CD14-positive monocyte (primary cell): ENCODE measurements around the gene SYT2. TPM values are rescaled to one million over a fixed set of nuclear protein-coding genes. Genes with fewer than 3 reads are reported as not detected.
"Not testable (repeated sequence)": the region's sequence is repeated elsewhere in the genome, so short reads cannot be mapped to it uniquely, and the experiment has no call there.

Experiments used
- DNase-seq, 3 donors: peaks; one replicate each; pipeline ENCODE4 v3.0.0-alpha.2; 2011 to 2022
- H2AFZ ChIP-seq: 2 replicates; pipeline ENCODE4 v1.6.0; 2012; ENCODE audit warnings: mild to moderate bottlenecking, low read depth, low read length, inconsistent platforms; ENCODE audit not compliant: insufficient read depth, poor library complexity, severe bottlenecking
- H3K27ac ChIP-seq, 2 donors: 1 replicate in 1 of 2; 2 replicates in 1 of 2; pipeline ENCODE4 v1.5.1; 2012 to 2013; ENCODE audit warnings: low read length in 2 of 2, control low read depth in 1 of 2, inconsistent platforms in 1 of 2, low read depth in 1 of 2, mild to moderate bottlenecking in 1 of 2
- H3K27me3 ChIP-seq, 2 donors: one replicate each; pipeline versions ENCODE4 v1.6.0 to v1.6.1; 2011 to 2013; ENCODE audit warnings: low read length in 2 of 2; ENCODE audit not compliant: control insufficient read depth in 2 of 2, insufficient read depth in 2 of 2
- H3K36me3 ChIP-seq, 2 donors: replicated peaks in 1 of 2; 1 replicate in 1 of 2; 2 replicates in 1 of 2; pipeline versions ENCODE4 v1.5.1 to v1.6.1; 2012 to 2013; ENCODE audit warnings: low read length in 2 of 2, control low read depth in 1 of 2, inconsistent platforms in 1 of 2, mild to moderate bottlenecking in 1 of 2; ENCODE audit not compliant: insufficient read depth in 2 of 2, control insufficient read depth in 1 of 2
- H3K4me1 ChIP-seq, 2 donors: 1 replicate in 1 of 2; 2 replicates in 1 of 2; pipeline versions ENCODE4 v1.5.1 to v1.6.1; 2012 to 2013; ENCODE audit warnings: low read length in 2 of 2, control low read depth in 1 of 2, inconsistent platforms in 1 of 2, mild to moderate bottlenecking in 1 of 2, moderate library complexity in 1 of 2; ENCODE audit not compliant: insufficient read depth in 2 of 2, control insufficient read depth in 1 of 2
- H3K4me2 ChIP-seq: replicated peaks from 2 replicates; pipeline ENCODE3; 2012; ENCODE audit warnings: low read length, moderate library complexity, mild to moderate bottlenecking; ENCODE audit not compliant: poor library complexity, severe bottlenecking; ENCODE audit errors: extremely low read depth
- H3K4me3 ChIP-seq, 3 experiments: fragments of 200-600 bp in 1 of 3; sonication (generic) in 1 of 3; replicated peaks in 1 of 3; 1 replicate in 2 of 3; 2 replicates in 1 of 3; pipeline ENCODE4 v1.5.1; 2011 to 2013; ENCODE audit warnings: low read length in 3 of 3, mild to moderate bottlenecking in 3 of 3, control low read depth in 2 of 3, low read depth in 2 of 3, inconsistent platforms in 1 of 3, moderate library complexity in 1 of 3
- H3K79me2 ChIP-seq: 2 replicates; pipeline ENCODE4 v1.6.0; 2012; ENCODE audit warnings: mild to moderate bottlenecking, control low read depth, inconsistent platforms, low read length, moderate library complexity; ENCODE audit not compliant: insufficient read depth
- H3K9ac ChIP-seq: 2 replicates; pipeline ENCODE4 v1.6.0; 2017; ENCODE audit warnings: low read length, mild to moderate bottlenecking; ENCODE audit not compliant: insufficient read depth, poor library complexity, severe bottlenecking
- H3K9me3 ChIP-seq, 2 donors: replicated peaks in 1 of 2; 1 replicate in 1 of 2; 2 replicates in 1 of 2; pipeline versions ENCODE4 v1.5.1 to v1.6.1; 2012 to 2013; ENCODE audit warnings: low read length in 2 of 2, control low read depth in 1 of 2; ENCODE audit not compliant: control insufficient read depth in 1 of 2, insufficient read depth in 1 of 2
- H4K20me1 ChIP-seq: 2 replicates; pipeline ENCODE4 v1.6.0; 2012; ENCODE audit warnings: mild to moderate bottlenecking, low read length, control low read depth, moderate library complexity; ENCODE audit not compliant: insufficient read depth
- H3K27ac Mint-ChIP-seq, 7 donors: one replicate each; pipeline ENCODE4 v1.8.0; 2020; ENCODE audit warnings: mild to moderate bottlenecking in 7 of 7, mixed read lengths in 7 of 7, moderate library complexity in 6 of 7, inconsistent platforms in 2 of 7
- H3K27me3 Mint-ChIP-seq, 3 donors: one replicate each; pipeline ENCODE4 v1.8.0; 2021 to 2022; ENCODE audit warnings: low read depth in 3 of 3, mild to moderate bottlenecking in 3 of 3, mixed read lengths in 3 of 3, moderate library complexity in 3 of 3, inconsistent platforms in 1 of 3
- H3K36me3 Mint-ChIP-seq, 2 donors: one replicate each; pipeline ENCODE4 v1.8.0; 2020; ENCODE audit warnings: mixed read lengths in 2 of 2, inconsistent platforms in 1 of 2, mild to moderate bottlenecking in 1 of 2
- H3K4me1 Mint-ChIP-seq: one replicate; pipeline ENCODE4 v1.8.0; 2020; ENCODE audit warnings: mild to moderate bottlenecking, mixed read lengths
- H3K4me3 Mint-ChIP-seq, 2 donors: one replicate each; pipeline ENCODE4 v1.8.0; 2020; ENCODE audit warnings: mild to moderate bottlenecking in 2 of 2, mixed read lengths in 2 of 2, moderate library complexity in 1 of 2
- H3K9me3 Mint-ChIP-seq, 7 donors: one replicate each; pipeline ENCODE4 v1.8.0; 2020 to 2022; ENCODE audit warnings: mixed read lengths in 7 of 7, mild to moderate bottlenecking in 6 of 7, moderate library complexity in 6 of 7, inconsistent platforms in 2 of 7
- WGBS: methylation state at CpG from one replicate; pipeline ENCODE4 v1.1.5; 2013; ENCODE audit warnings: missing lambda C conversion rate; ENCODE audit not compliant: insufficient coverage; 5-methylcytosine and 5-hydroxymethylcytosine counted together
- intact Hi-C, 2 donors: fragments of 100-400 bp; cut with micrococcal nuclease; formaldehyde crosslinking; loops; one replicate each; pipeline versions ENCODE4 v1.15.0 to v1.15.1; 2023
- polyA plus RNA-seq, 3 donors: library from polyadenylated mRNA; depleted of rRNA in 1 of 3; unstranded in 2 of 3; stranded (reverse) in 1 of 3; fragments of 300-500 nt in 2 of 3; fragments of >200 nt in 1 of 3; fragmentation: Illumina TruSeq in 2 of 3; gene quantifications; 1 replicate in 2 of 3; 2 replicates in 1 of 3; pipeline ENCODE4 v1.2.3, GENCODE V29; 2012 to 2021

Gene SYT2
- polyA plus RNA-seq, 3 donors = not detected

GRCh38 chr1:202544766-202545449 lies 165.3 kb downstream of the SYT2 start:
- H3K4me3 Mint-ChIP-seq, H3K4me2 ChIP-seq, H3K27ac ChIP-seq, H3K79me2 ChIP-seq, H3K27me3 ChIP-seq, DNase-seq, H3K27me3 Mint-ChIP-seq, H3K4me3 ChIP-seq, H3K4me1 ChIP-seq, H2AFZ ChIP-seq, H3K9me3 ChIP-seq, H3K36me3 ChIP-seq, intact Hi-C loops, H3K27ac Mint-ChIP-seq, H3K9me3 Mint-ChIP-seq, H3K9ac ChIP-seq: not testable (repeated sequence)
- H4K20me1 ChIP-seq = peaks cover 23% of the 10 kb centered on the region
- WGBS = no CpG with 5 or more reads among the region's 6 CpGs
- Mint-ChIP-seq H3K36me3 (peaks cover 23 to 32% of the 10 kb centered on the region in 2 donors), H3K4me1 (peaks cover 13% of the 10 kb centered on the region)

GRCh38 chr1:202543537-202543936 lies 166.7 kb downstream of the SYT2 start:
- H2AFZ ChIP-seq, H3K79me2 ChIP-seq, H3K27me3 ChIP-seq, H3K4me3 ChIP-seq, H3K9me3 ChIP-seq, DNase-seq, H3K36me3 ChIP-seq, H3K4me3 Mint-ChIP-seq, H3K9me3 Mint-ChIP-seq, H3K9ac ChIP-seq, H3K27ac Mint-ChIP-seq, intact Hi-C loops, H3K27ac ChIP-seq, H3K27me3 Mint-ChIP-seq, H3K4me2 ChIP-seq: not testable (repeated sequence)
- Mint-ChIP-seq H3K4me1 (peaks cover 25% of the 10 kb centered on the region), H3K36me3 (peaks cover 18 to 29% of the 10 kb centered on the region in 2 donors)
- Histone ChIP-seq H4K20me1 (peaks cover 35% of the 10 kb centered on the region), H3K4me1 (peaks cover 12 to 15% of the 10 kb centered on the region in 2 donors)
- whole genome bisulfite sequencing = 100% methylated on average over 4 of the region's 11 CpGs

GRCh38 chr1:202542415-202542814 lies 167.8 kb downstream of the SYT2 start:
- H3K4me3 Mint-ChIP-seq, H3K9me3 Mint-ChIP-seq, H3K27ac Mint-ChIP-seq, H3K27me3 ChIP-seq, H3K27ac ChIP-seq, H2AFZ ChIP-seq, intact Hi-C loops, H3K4me3 ChIP-seq, H3K9ac ChIP-seq, DNase-seq, H3K36me3 ChIP-seq, H3K9me3 ChIP-seq, H3K4me2 ChIP-seq, H3K79me2 ChIP-seq: not testable (repeated sequence)
- H4K20me1 ChIP-seq = peaks cover 36% of the 10 kb centered on the region
- peaks cover 12 to 15% of the 10 kb centered on the region in 2 donors for H3K4me1 ChIP-seq
- H3K4me1 Mint-ChIP-seq = peaks cover 27% of the 10 kb centered on the region
- peaks cover 0 to 12% (median 7%) of the 10 kb centered on the region in 3 donors for H3K27me3 Mint-ChIP-seq
- H3K36me3 Mint-ChIP-seq = peaks cover 18 to 29% of the 10 kb centered on the region in 2 donors

GRCh38 chr1:202540858-202541257 lies 169.4 kb downstream of the SYT2 start:
- H3K4me3 Mint-ChIP-seq, H3K27ac ChIP-seq, H3K27ac Mint-ChIP-seq, H3K4me3 ChIP-seq, intact Hi-C loops, DNase-seq, H2AFZ ChIP-seq, H3K79me2 ChIP-seq, H3K9me3 ChIP-seq, H3K9me3 Mint-ChIP-seq, H3K4me2 ChIP-seq, H3K36me3 ChIP-seq, H3K9ac ChIP-seq, H3K27me3 ChIP-seq: not testable (repeated sequence)
- Mint-ChIP-seq H3K4me1 (peaks cover 21% of the 10 kb centered on the region), H3K27me3 (peaks cover 0 to 10% (median 7%) of the 10 kb centered on the region in 3 donors), H3K36me3 (peaks cover 15 to 28% of the 10 kb centered on the region in 2 donors)
- H4K20me1 ChIP-seq = peaks cover 33% of the 10 kb centered on the region
- WGBS = no CpG with 5 or more reads among the region's 2 CpGs
- peaks cover 12 to 15% of the 10 kb centered on the region in 2 donors for H3K4me1 ChIP-seq
